H1 (cell line): Measurements from ENCODE around the gene MANBA. TPM values are rescaled to one million over a fixed set of nuclear protein-coding genes. Genes with fewer than 3 reads are reported as not detected.

ENCODE experiments used
- CTCF ChIA-PET: fragments of 300-600 bp; sonication (Branson Sonifier 250); formaldehyde crosslinking; loops from one replicate; lab custom pipeline; 2021; ENCODE audit not compliant: partially characterized antibody; lab: Charles Lee
- POLR2A ChIA-PET: fragments of 300-600 bp; sonication (Branson Sonifier 250); formaldehyde crosslinking; loops from one replicate; lab custom pipeline; 2021; ENCODE audit warnings: inconsistent platforms; ENCODE audit not compliant: partially characterized antibody; lab: Charles Lee
- DNase-seq, 2 experiments: peaks; one replicate each; pipeline versions ENCODE4 v3.0.0 to v3.0.0-alpha.2; 2010 to 2022; ENCODE audit warnings: low spot score in 2 of 2, low read depth in 1 of 2, mixed read lengths in 1 of 2
- FAIRE-seq: peaks from 2 replicates; lab custom pipeline; 2011; peaks lifted over from hg19 to GRCh38; lab: Jason Lieb, UNC
- H2AFZ ChIP-seq: 2 replicates; pipeline ENCODE4 v1.8.1; 2012; ENCODE audit warnings: low read length, inconsistent platforms
- H2AK5ac ChIP-seq: 2 replicates; pipeline ENCODE4 v1.6.1; 2013; ENCODE audit warnings: low read depth, low read length
- H2BK120ac ChIP-seq: replicated peaks from 2 replicates; pipeline ENCODE3; 2013; ENCODE audit warnings: low read depth, low read length, inconsistent platforms
- H2BK12ac ChIP-seq: 2 replicates; pipeline ENCODE4 v1.6.1; 2013; ENCODE audit warnings: low read depth, low read length
- H2BK15ac ChIP-seq: 2 replicates; pipeline ENCODE4 v1.6.1; 2013; ENCODE audit warnings: low read length
- H2BK20ac ChIP-seq: 2 replicates; pipeline ENCODE4 v1.6.1; 2013; ENCODE audit warnings: low read length
- H2BK5ac ChIP-seq: 2 replicates; pipeline ENCODE4 v1.6.1; 2013; ENCODE audit warnings: low read depth, low read length
- H3K14ac ChIP-seq: 2 replicates; pipeline ENCODE4 v1.6.1; 2013; ENCODE audit warnings: inconsistent platforms; ENCODE audit not compliant: insufficient read length
- H3K18ac ChIP-seq: 2 replicates; pipeline ENCODE4 v1.6.1; 2013; ENCODE audit warnings: low read length; ENCODE audit errors: extremely low read depth
- H3K23ac ChIP-seq: 2 replicates; pipeline ENCODE4 v1.6.1; 2013; ENCODE audit warnings: inconsistent platforms; ENCODE audit not compliant: insufficient read length
- H3K23me2 ChIP-seq: 2 replicates; pipeline ENCODE4 v1.6.1; 2013; ENCODE audit warnings: low read depth, low read length
- H3K27ac ChIP-seq: 2 replicates; pipeline ENCODE4 v1.6.1; 2011; ENCODE audit warnings: low read depth, low read length, inconsistent platforms
- H3K27me3 ChIP-seq, 4 experiments: replicated peaks in 1 of 4; 1 replicate in 1 of 4; 2 replicates in 3 of 4; pipeline versions ENCODE4 v1.6.1 to v1.8.1; 2011 to 2013; ENCODE audit warnings: low read length in 3 of 4, mild to moderate bottlenecking in 3 of 4, inconsistent platforms in 2 of 4, mixed read lengths in 2 of 4, moderate library complexity in 1 of 4; ENCODE audit not compliant: control insufficient read depth in 3 of 4, insufficient read depth in 3 of 4; ENCODE audit errors: extremely low read depth in 1 of 4
- H3K36me3 ChIP-seq, 4 experiments: 2 replicates each; pipeline versions ENCODE4 v1.6.1 to v1.8.1; 2011 to 2013; ENCODE audit warnings: mild to moderate bottlenecking in 4 of 4, low read length in 3 of 4, moderate library complexity in 2 of 4, control low read depth in 1 of 4, inconsistent platforms in 1 of 4; ENCODE audit not compliant: insufficient read depth in 4 of 4, control insufficient read depth in 2 of 4
- H3K4ac ChIP-seq: replicated peaks from 2 replicates; pipeline ENCODE3; 2013; ENCODE audit warnings: low read length, low read depth, mixed read lengths, inconsistent platforms; ENCODE audit not compliant: insufficient read length
- H3K4me1 ChIP-seq, 4 experiments: replicated peaks in 1 of 4; 1 replicate in 1 of 4; 2 replicates in 3 of 4; pipeline versions ENCODE4 v1.6.1 to v1.8.1; 2011 to 2013; ENCODE audit warnings: low read length in 3 of 4, inconsistent platforms in 2 of 4, mixed read lengths in 1 of 4; ENCODE audit not compliant: insufficient read depth in 4 of 4, control insufficient read depth in 3 of 4
- H3K4me2 ChIP-seq, 2 experiments: 2 replicates each; pipeline versions ENCODE4 v1.6.1 to v1.8.1; 2011 to 2013; ENCODE audit warnings: low read depth in 2 of 2, low read length in 2 of 2, control low read depth in 1 of 2, inconsistent platforms in 1 of 2, mild to moderate bottlenecking in 1 of 2; ENCODE audit not compliant: insufficient read depth in 1 of 2
- H3K4me3 ChIP-seq, 4 experiments: fragments of 200-600, 300-600 bp in 1 of 4; sonication (generic), shearing (Covaris generic), sonication (Bioruptor Twin) in 1 of 4; 2 replicates each; pipeline versions ENCODE4 v1.5.1 to v1.8.1; 2011 to 2016; ENCODE audit warnings: low read length in 4 of 4, low read depth in 3 of 4, control low read depth in 2 of 4, inconsistent platforms in 2 of 4, mild to moderate bottlenecking in 2 of 4, mixed read lengths in 1 of 4, moderate library complexity in 1 of 4; ENCODE audit not compliant: insufficient read depth in 2 of 4; ENCODE audit errors: extremely low read depth in 1 of 4
- H3K56ac ChIP-seq: replicated peaks from 2 replicates; pipeline ENCODE3; 2013; ENCODE audit warnings: low read depth, mild to moderate bottlenecking, mixed read lengths, low read length, inconsistent platforms; ENCODE audit not compliant: insufficient read length
- H3K79me1 ChIP-seq: 2 replicates; pipeline ENCODE4 v1.6.1; 2013; ENCODE audit warnings: low read depth, low read length, control low read depth
- H3K79me2 ChIP-seq, 2 experiments: 2 replicates each; pipeline versions ENCODE4 v1.6.1 to v1.8.1; 2012 to 2013; ENCODE audit warnings: low read length in 2 of 2, mild to moderate bottlenecking in 2 of 2, inconsistent platforms in 1 of 2; ENCODE audit not compliant: insufficient read depth in 2 of 2, control insufficient read depth in 1 of 2
- H3K9ac ChIP-seq, 4 experiments: replicated peaks in 1 of 4; 1 replicate in 1 of 4; 2 replicates in 3 of 4; pipeline versions ENCODE4 v1.6.1 to v1.8.1; 2011 to 2013; ENCODE audit warnings: low read depth in 3 of 4, low read length in 3 of 4, control low read depth in 2 of 4, mild to moderate bottlenecking in 2 of 4, moderate library complexity in 2 of 4, inconsistent platforms in 1 of 4; ENCODE audit errors: extremely low read depth in 1 of 4
- H3K9me3 ChIP-seq, 2 experiments: 2 replicates each; pipeline versions ENCODE4 v1.6.1 to v1.8.1; 2012 to 2013; ENCODE audit warnings: mild to moderate bottlenecking in 2 of 2, moderate library complexity in 2 of 2, control low read depth in 1 of 2, inconsistent platforms in 1 of 2, low read depth in 1 of 2, low read length in 1 of 2, mixed read lengths in 1 of 2; ENCODE audit not compliant: insufficient read depth in 2 of 2
- H4K20me1 ChIP-seq, 2 experiments: replicated peaks in 1 of 2; 2 replicates each; pipeline versions ENCODE3 to v1.8.1; 2011 to 2013; ENCODE audit warnings: inconsistent platforms in 2 of 2, low read length in 2 of 2, mild to moderate bottlenecking in 1 of 2; ENCODE audit not compliant: insufficient read depth in 2 of 2, control insufficient read depth in 1 of 2
- H4K5ac ChIP-seq: 2 replicates; pipeline ENCODE4 v1.6.1; 2013; ENCODE audit warnings: low read length, low read depth, mixed read lengths, inconsistent platforms; ENCODE audit not compliant: insufficient read length
- H4K8ac ChIP-seq: 2 replicates; pipeline ENCODE4 v1.8.0; 2013; ENCODE audit warnings: mild to moderate bottlenecking, moderate library complexity, low read length, inconsistent platforms; ENCODE audit not compliant: insufficient read depth; ENCODE audit errors: extremely low read depth
- H4K91ac ChIP-seq: replicated peaks from 2 replicates; pipeline ENCODE3; 2013; ENCODE audit warnings: low read length, mixed read lengths, inconsistent platforms; ENCODE audit not compliant: insufficient read length
- BACH1 ChIP-seq: IDR thresholded peaks from 2 replicates; pipeline ENCODE4 v1.6.1; 2012; ENCODE audit warnings: low read length, improper control_type of control experiment
- BRCA1 ChIP-seq: IDR thresholded peaks from 2 replicates; pipeline ENCODE4 v1.6.1; 2012; ENCODE audit warnings: low read depth, low read length, improper control_type of control experiment
- CHD1 ChIP-seq: IDR thresholded peaks from 2 replicates; pipeline ENCODE4 v1.6.1; 2012; ENCODE audit warnings: low read depth, low read length, improper control_type of control experiment
- CREB1 ChIP-seq: IDR thresholded peaks from 2 replicates; pipeline ENCODE4 v1.6.1; 2012; ENCODE audit warnings: inconsistent platforms
- EZH2 ChIP-seq: fragments of 200-600 bp; sonication (generic); IDR thresholded peaks from 2 replicates; pipeline ENCODE4 v1.7.1; 2012; ENCODE audit warnings: low read depth, mild to moderate bottlenecking, moderate library complexity, low read length, inconsistent platforms; ENCODE audit not compliant: severe bottlenecking
- HDAC2 ChIP-seq, 2 experiments: fragments of 300-600 bp in 1 of 2; sonication (generic) in 1 of 2; IDR thresholded peaks; 2 replicates each; pipeline ENCODE4 v1.6.1; 2011 to 2012; ENCODE audit warnings: low read depth in 2 of 2, low read length in 2 of 2, mild to moderate bottlenecking in 2 of 2, moderate library complexity in 2 of 2, borderline replicate concordance in 1 of 2, inconsistent platforms in 1 of 2
- RBBP5 ChIP-seq: IDR thresholded peaks from 2 replicates; pipeline ENCODE4 v1.7.1; 2012; ENCODE audit warnings: low read depth, mild to moderate bottlenecking, inconsistent platforms, low read length, moderate library complexity, borderline replicate concordance
- SP1 ChIP-seq: IDR thresholded peaks from 2 replicates; pipeline ENCODE4 v1.6.1; 2011; ENCODE audit warnings: low read depth, low read length
- TBP ChIP-seq: IDR thresholded peaks from 2 replicates; pipeline ENCODE4 v1.6.1; 2011; ENCODE audit warnings: low read depth, low read length, improper control_type of control experiment
- TCF12 ChIP-seq: IDR thresholded peaks from 2 replicates; pipeline ENCODE4 v1.6.1; 2011; ENCODE audit warnings: low read depth, mild to moderate bottlenecking, low read length
- YY1 ChIP-seq: IDR thresholded peaks from 2 replicates; pipeline ENCODE4 v1.6.1; 2011; ENCODE audit warnings: low read depth, mild to moderate bottlenecking, low read length
- ZNF274 ChIP-seq: IDR thresholded peaks from 2 replicates; pipeline ENCODE4 v1.7.0; 2012; ENCODE audit warnings: low read length, borderline replicate concordance; ENCODE audit errors: extremely low read depth
- WGBS, 2 experiments: shearing (Covaris generic) in 1 of 2; methylation state at CpG; one replicate each; pipeline versions ENCODE4 v1.1.6 to v1.1.7; 2013 to 2015; ENCODE audit warnings: low lambda C conversion rate in 2 of 2, mixed read lengths in 2 of 2, inconsistent platforms in 1 of 2, low coverage in 1 of 2, missing lambda C conversion rate in 1 of 2; ENCODE audit not compliant: insufficient replicate concordance in 2 of 2, insufficient coverage in 1 of 2, insufficient read length in 1 of 2; ENCODE audit errors: extremely low coverage in 1 of 2, missing lambda C conversion rate in 1 of 2; 5-methylcytosine and 5-hydroxymethylcytosine counted together
- polyA plus RNA-seq, 7 experiments: library from polyadenylated mRNA; depleted of rRNA in 3 of 7; stranded (reverse) in 5 of 7; unstranded in 2 of 7; fragments of >200 nt in 5 of 7; fragments of 200-250 nt in 2 of 7; gene quantifications; 1 replicate in 5 of 7; 2 replicates in 1 of 7; 4 replicates in 1 of 7; pipeline versions ENCODE4 v1.2.1 to v1.2.3, GENCODE V29; 2011 to 2013; ENCODE audit warnings: missing spikeins in 2 of 7, mixed read lengths in 2 of 7
- total RNA-seq: library from RNA; stranded (reverse); fragmentation: NEBNext Ultra II Directional; extraction: Animal tissue kit (Norgen Biotek cat#: 25700); gene quantifications from 2 replicates; pipeline ENCODE4 v1.2.1, GENCODE V29; 2021
- TF ChIP-seq, protein P1 (sequence below): IDR thresholded peaks from 2 replicates; pipeline ENCODE4 v1.6.1; 2011; ENCODE audit warnings: low read depth, mild to moderate bottlenecking, low read length; ENCODE audit not compliant: insufficient read depth
- TF ChIP-seq, protein P2 (sequence below): IDR thresholded peaks from 2 replicates; pipeline ENCODE4 v1.6.1; 2012; ENCODE audit warnings: inconsistent platforms

Gene MANBA
- total and polyA plus RNA-seq, 2 of the 8 experiments (the other 6 are each of a cell fraction or from before 2014, with no cell fraction given), result 22.9 to 27.8 TPM

GRCh38 chr4:102794999-102795398 lies 34.2 kb upstream of the MANBA start:
- Histone ChIP-seq H2BK12ac (no peak overlapping the region), H3K23ac (no peak overlapping the region), H2BK15ac (no peak overlapping the region), H3K56ac (no peak overlapping the region), H2BK5ac (no peak overlapping the region), H3K4me3 (no peak overlapping the region), H3K79me2 (0 out of 4 replicates have a peak, but pooled peaks cover 0 to 3% of the 10 kb centered on the region in 2 experiments), H2BK20ac (no peak overlapping the region), H2AFZ (no peak overlapping the region), H4K8ac (no peak overlapping the region), H3K9ac (no peak overlapping the region), H3K27me3 (no peaks in the 10 kb centered on the region), H4K5ac (no peak overlapping the region), H3K79me1 (no peaks in the 10 kb centered on the region), H3K18ac (no peak overlapping the region), H3K4me2 (no peak overlapping the region), H3K4me1 (peaks cover 0 to 3% (median 1%) of the 10 kb centered on the region in 4 experiments; a peak in 1 of 7 replicates), H2AK5ac (no peak overlapping the region), H3K9me3 (no peaks in the 10 kb centered on the region), H3K27ac (no peak overlapping the region), H3K36me3 (peaks cover 2 to 43% (median 19%) of the 10 kb centered on the region in 4 experiments; a peak in 5 of 8 replicates), H3K23me2 (no peaks in the 10 kb centered on the region), H3K14ac (no peak overlapping the region), H3K4ac (no peak overlapping the region), H4K20me1 (peaks cover 4 to 9% of the 10 kb centered on the region in 2 experiments), H2BK120ac (no peak overlapping the region), H4K91ac (no peak overlapping the region)
- CTCF ChIA-PET, result no interaction called here
- DNase-seq (no peak), FAIRE-seq (no peak)
- 85% methylated on average over 2 of the region's 2 CpGs; no CpG with 5 or more reads in 1 of the 2 experiments for WGBS, 2 experiments
- POLR2A ChIA-PET, result interaction anchor here (1.1 to 2.4 kb wide), 2 partner anchors 9 to 33 kb away, joined by 3 to 10 read pairs; no protein-coding TSS in a partner anchor
- no peak for TF ChIP-seq BRCA1
- no peak for TF ChIP-seq CREB1
- no peak for TF ChIP-seq CHD1
- TF ChIP-seq RBBP5, result no peak
- TF ChIP-seq YY1, result no peak
- TF ChIP-seq BACH1, result no peak
- TF ChIP-seq HDAC2 (IDR thresholded peaks at IDR 0.05; ENCODE audit: borderline replicate concordance in 1 of 2, low read depth in 2 of 2, low read length in 2 of 2), result no peak
- TF ChIP-seq, protein P1, sequence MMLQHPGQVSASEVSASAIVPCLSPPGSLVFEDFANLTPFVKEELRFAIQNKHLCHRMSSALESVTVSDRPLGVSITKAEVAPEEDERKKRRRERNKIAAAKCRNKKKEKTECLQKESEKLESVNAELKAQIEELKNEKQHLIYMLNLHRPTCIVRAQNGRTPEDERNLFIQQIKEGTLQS, result no peak
- TF ChIP-seq TBP, result no peak
- no peak for TF ChIP-seq EZH2
- TF ChIP-seq TCF12, result no peak
- TF ChIP-seq SP1, result no peak
- TF ChIP-seq, protein P2, sequence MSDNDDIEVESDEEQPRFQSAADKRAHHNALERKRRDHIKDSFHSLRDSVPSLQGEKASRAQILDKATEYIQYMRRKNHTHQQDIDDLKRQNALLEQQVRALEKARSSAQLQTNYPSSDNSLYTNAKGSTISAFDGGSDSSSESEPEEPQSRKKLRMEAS, result no peak
- TF ChIP-seq ZNF274, result no peak
